ENCODE data around the gene RAB39A.

GRCh38 chr11:107928046-107928766 lies at the start of gene RAB39A:
- TF ChIP-seq CTCF (IDR thresholded peaks at IDR 0.05; ENCODE audit: borderline replicate concordance, extremely low read depth, low read length, poor library complexity, severe bottlenecking) (no peak), EZH2 (IDR thresholded peaks at IDR 0.05; ENCODE audit: borderline replicate concordance, low read depth, low read length, severe bottlenecking) (no peak)

All from DND-41 (cell line).